GM18502 (cell line): Measurements from ENCODE around the gene PTPN14.
"Not testable (repeated sequence)": the region's sequence is repeated elsewhere in the genome, so short reads cannot be mapped to it uniquely, and the experiment has no call there.

Experiments
- ATAC-seq: cut with Tn5 transposase; IDR thresholded peaks from one replicate; pipeline ENCODE4 v1.9.1; 2021; ENCODE audit warnings: mild to moderate bottlenecking; ENCODE audit not compliant: unreplicated experiment, poor library complexity

Gene PTPN14

GRCh38 chr1:214514032-214514818 is 37.2 kb downstream of the PTPN14 start:
- ATAC-seq = no peak

GRCh38 chr1:214513394-214513793 is 38.0 kb downstream of the PTPN14 start:
- ATAC-seq = no peak

GRCh38 chr1:214511639-214511998 is 39.8 kb downstream of the PTPN14 start:
- no peak for ATAC-seq

- ATAC-seq = no peak
Observed at GRCh38 chr1:214510914-214511638, 40.3 kb downstream of the PTPN14 start.

- no peak for ATAC-seq
Observed at GRCh38 chr1:214510477-214510876, 40.9 kb downstream of the PTPN14 start.

GRCh38 chr1:214509622-214510021 is 41.8 kb downstream of the PTPN14 start:
- not testable (repeated sequence) for ATAC-seq

GRCh38 chr1:214506972-214507431 is 44.4 kb downstream of the PTPN14 start:
- no peak for ATAC-seq

DNA sequence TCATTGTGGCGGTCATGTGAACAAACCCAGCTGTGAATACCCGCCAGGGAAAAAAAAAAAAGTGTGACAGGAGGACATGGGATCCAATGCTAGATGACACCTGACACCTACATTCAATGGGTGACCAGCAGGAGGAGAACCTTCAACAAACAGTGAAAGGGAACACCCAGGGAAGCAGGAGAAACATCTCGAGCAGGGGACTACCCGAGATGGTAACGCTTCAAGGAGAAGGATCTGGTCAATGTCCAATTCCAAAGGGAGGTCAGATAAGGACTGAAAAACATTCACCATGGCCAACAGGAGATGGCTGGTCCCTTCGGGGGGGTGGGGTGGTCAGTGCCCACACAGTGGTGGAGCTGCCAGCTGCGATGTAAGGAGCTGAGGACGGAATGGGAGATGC is 46.3 kb downstream of the PTPN14 start:
- ATAC-seq = no peak

DNA sequence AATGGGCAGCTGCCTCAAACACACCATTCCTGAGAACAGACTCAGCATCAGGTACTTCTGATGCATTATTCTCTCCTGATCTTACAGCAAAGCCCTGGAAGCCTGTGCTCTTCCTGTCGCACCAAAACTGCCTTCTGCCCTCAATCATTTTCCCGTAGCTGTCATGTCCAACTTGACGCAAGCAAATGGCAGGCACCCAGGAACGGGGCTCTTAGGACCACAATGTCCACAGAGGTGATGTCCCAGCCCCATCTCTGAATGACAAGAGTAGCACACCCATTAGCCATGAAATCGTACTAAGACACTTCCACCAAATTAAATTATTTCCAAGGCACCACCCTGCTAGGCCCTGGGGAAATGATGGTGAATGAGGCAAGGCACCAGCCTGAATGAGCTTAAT is 47.1 kb downstream of the PTPN14 start:
- ATAC-seq = no peak

GRCh38 chr1:214503553-214503952 is 47.8 kb downstream of the PTPN14 start:
- no peak for ATAC-seq

DNA sequence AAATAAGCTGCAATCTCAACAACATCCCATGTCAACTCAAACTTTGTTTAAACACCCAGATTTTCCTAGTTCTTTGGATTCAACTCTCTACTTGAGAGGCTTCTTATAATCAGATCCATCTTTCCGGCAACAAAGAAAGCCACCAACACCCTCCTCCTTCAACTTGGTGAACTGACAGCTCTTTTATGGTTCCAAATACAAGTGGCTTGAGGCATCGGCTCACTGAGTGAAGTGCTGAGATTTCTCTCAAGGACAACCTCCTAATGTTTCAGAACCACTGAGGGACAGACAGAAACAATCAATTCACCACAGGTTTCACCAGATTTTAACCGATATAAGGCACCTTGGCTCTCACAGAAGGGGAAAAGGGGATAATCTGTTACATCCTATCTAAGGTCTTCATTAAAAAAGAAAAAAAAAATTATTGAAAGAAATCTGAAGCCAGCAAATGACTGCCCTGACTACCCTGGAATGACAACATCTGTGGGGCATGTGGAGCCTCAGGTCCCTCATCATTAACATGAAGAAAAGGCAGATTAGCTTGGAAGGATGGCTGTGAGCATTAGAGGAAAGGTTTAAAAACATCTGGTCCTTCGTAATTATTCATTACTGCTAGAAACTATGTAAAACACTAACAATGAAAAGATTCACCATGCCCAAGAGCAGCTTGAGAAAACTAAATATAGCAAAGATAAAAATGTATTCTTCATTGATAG is 50.9 kb downstream of the PTPN14 start:
- ATAC-seq = no peak

- ATAC-seq = no peak
Observed at GRCh38 chr1:214499732-214500131, 51.7 kb downstream of the PTPN14 start.

- no peak for ATAC-seq
Observed at GRCh38 chr1:214498021-214498420, 53.4 kb downstream of the PTPN14 start.

DNA sequence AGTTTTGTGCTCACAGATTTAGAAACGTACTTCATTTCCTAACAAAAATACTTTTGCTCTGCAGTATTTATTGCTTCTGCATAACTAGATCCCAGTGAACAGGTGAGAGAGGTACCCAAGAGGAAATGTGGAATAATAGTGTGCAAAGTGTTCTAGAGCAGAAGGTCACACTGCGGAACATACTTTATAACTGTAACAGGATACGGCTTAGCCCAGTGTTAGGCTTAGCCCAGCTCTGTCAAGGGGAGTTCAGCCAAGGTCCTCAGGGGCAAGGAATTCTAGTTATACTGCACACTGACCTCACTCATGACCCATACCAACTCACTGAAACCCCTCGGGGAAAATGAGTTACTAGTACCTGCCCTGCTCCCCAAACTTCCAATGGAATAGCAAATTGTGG is 55.3 kb downstream of the PTPN14 start:
- no peak for ATAC-seq

GRCh38 chr1:214494706-214495105 is 56.7 kb downstream of the PTPN14 start:
- ATAC-seq = no peak

GRCh38 chr1:214494179-214494578 is 57.2 kb downstream of the PTPN14 start:
- ATAC-seq = not testable (repeated sequence)

DNA sequence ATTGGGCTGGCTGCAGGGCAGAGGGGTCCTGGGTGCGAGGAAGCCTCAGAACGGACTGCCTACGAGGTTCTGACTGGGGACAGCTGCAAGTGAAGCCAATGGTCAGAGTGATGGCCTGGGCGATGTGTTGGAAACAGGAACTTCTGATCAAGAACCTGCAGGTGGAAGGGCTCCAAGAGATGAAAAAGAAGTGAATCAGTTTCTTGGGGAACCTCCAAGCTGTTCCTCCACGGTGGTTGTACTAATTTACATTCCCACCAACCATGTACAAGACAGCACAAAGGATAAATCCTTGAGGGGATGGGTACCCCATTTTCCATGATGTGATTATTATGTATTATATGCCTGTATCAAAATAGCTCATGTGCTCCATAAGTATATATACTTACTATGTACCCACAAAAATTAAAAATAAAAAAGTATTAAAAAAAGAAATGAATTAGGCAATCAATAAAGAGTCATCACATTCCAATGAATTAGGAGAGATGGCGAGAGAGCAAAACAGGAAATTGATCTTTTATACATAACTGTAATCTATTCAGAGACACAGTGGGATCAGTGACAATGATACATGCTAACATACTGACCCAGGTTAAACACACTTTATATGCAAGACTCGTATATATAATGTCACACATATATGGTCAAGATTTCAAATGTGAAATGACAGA is 58.1 kb downstream of the PTPN14 start:
- ATAC-seq = no peak

GRCh38 chr1:214492401-214493075 is 58.9 kb downstream of the PTPN14 start:
- no peak for ATAC-seq

GRCh38 chr1:214491468-214492146 is 59.8 kb downstream of the PTPN14 start:
- ATAC-seq = no peak
